Testis (tissue), 3 donors: ENCODE measurements around the gene MVD. TPM values are rescaled to one million over a fixed set of nuclear protein-coding genes. Genes with fewer than 3 reads are reported as not detected.

Source experiments
- DNase-seq: peaks from one replicate; pipeline ENCODE4 v3.0.0-alpha.2; 2019
- H3K27ac ChIP-seq, 2 donors: fragments of 200-600 bp; sonication (generic); one replicate each; pipeline ENCODE4 v1.5.1; 2019
- H3K27me3 ChIP-seq: fragments of 200-600 bp; sonication (generic); one replicate; pipeline ENCODE4 v1.5.1; 2019
- H3K36me3 ChIP-seq: fragments of 200-600 bp; sonication (generic); one replicate; pipeline ENCODE4 v1.5.1; 2017; ENCODE audit warnings: low read depth; ENCODE audit errors: missing control alignments
- H3K4me1 ChIP-seq: fragments of 200-600 bp; sonication (generic); one replicate; pipeline ENCODE4 v1.5.1; 2019
- H3K4me3 ChIP-seq, 2 donors: fragments of 200-600 bp; sonication (generic); one replicate each; pipeline ENCODE4 v1.5.1; 2017 to 2019
- H3K9me3 ChIP-seq: fragments of 200-600 bp; sonication (generic); one replicate; pipeline ENCODE4 v1.5.1; 2017
- CTCF ChIP-seq, 3 experiments: fragments of 450-650 bp in 2 of 3; fragments of 200-600 bp in 1 of 3; sonication (generic) in 1 of 3; IDR thresholded peaks; one replicate each; pipeline ENCODE4 v1.5.1; 2016 to 2019; ENCODE audit warnings: antibody characterized with exemption in 3 of 3, mild to moderate bottlenecking in 2 of 3, moderate library complexity in 1 of 3
- POLR2A ChIP-seq: fragments of 450-650 bp; IDR thresholded peaks from one replicate; pipeline ENCODE4 v1.6.1; 2017; ENCODE audit warnings: antibody characterized with exemption, mild to moderate bottlenecking, moderate library complexity
- WGBS, 2 donors: methylation state at CpG; one replicate each; pipeline ENCODE4 v1.1.5; 2018; 5-methylcytosine and 5-hydroxymethylcytosine counted together
- intact Hi-C: fragments of 100-400 bp; cut with DNase I; formaldehyde crosslinking; loops from one replicate; pipeline ENCODE4 v1.15.1; 2023; ENCODE audit warnings: low total_unique reads
- polyA plus RNA-seq: library from polyadenylated mRNA; stranded (reverse); fragments of 350-450 nt; fragmentation: Illumina TruSeq; extraction: RNeasy Lipid Tissue Mini Kit (QIAGEN cat#74804); gene quantifications from one replicate; pipeline ENCODE4 v1.2.3, GENCODE V29; 2014; ENCODE audit warnings: low read depth, low replicate concordance; ENCODE audit not compliant: insufficient read depth
- total RNA-seq, 2 donors: library from RNA; depleted of rRNA; stranded (reverse); fragments of >200 nt; gene quantifications; one replicate each; pipeline ENCODE4 v1.2.3, GENCODE V29; 2016

Gene MVD
- total and polyA plus RNA-seq, 3 donors from 2014 or later: 46.6 to 100 (median 56.1) TPM

GRCh38 chr16:88616736-88617135 is 46.2 kb downstream of the MVD start:
- peaks cover 20% of the 10 kb centered on the region for H3K4me1 ChIP-seq
- H3K4me3 ChIP-seq: no peak overlapping the region
- H3K27me3 ChIP-seq: no peaks in the 10 kb centered on the region
- intact Hi-C loops: no loop called here
- H3K36me3 ChIP-seq: no peaks in the 10 kb centered on the region
- H3K9me3 ChIP-seq: no peaks in the 10 kb centered on the region
- no peak for DNase-seq
- no peak for TF ChIP-seq CTCF (IDR thresholded peaks at IDR 0.05)
- TF ChIP-seq POLR2A: no peak
- no peak overlapping the region for H3K27ac ChIP-seq
- 95 to 96% methylated on average over 12 of the region's 12 CpGs for WGBS, 2 donors

- H3K9me3 ChIP-seq: no peaks in the 10 kb centered on the region
- H3K4me1 ChIP-seq: peaks cover 20% of the 10 kb centered on the region
- WGBS, 2 donors: 91 to 96% methylated on average over 10 to 13 of the region's 13 CpGs
- H3K36me3 ChIP-seq: no peaks in the 10 kb centered on the region
- DNase-seq: no peak
- TF ChIP-seq POLR2A: no peak
- no peak for TF ChIP-seq CTCF (IDR thresholded peaks at IDR 0.05)
- no peak overlapping the region for H3K4me3 ChIP-seq
- H3K27ac ChIP-seq: no peak overlapping the region
- H3K27me3 ChIP-seq: no peaks in the 10 kb centered on the region
- intact Hi-C loops: no loop called here
Measured at GRCh38 chr16:88616320-88616719, 46.6 kb downstream of the MVD start.

- H3K4me3 ChIP-seq: no peak overlapping the region
- intact Hi-C loops: no loop called here
- WGBS, 2 donors: 56 to 57% methylated on average over 19 of the region's 19 CpGs
- DNase-seq: no peak
- no peaks in the 10 kb centered on the region for H3K9me3 ChIP-seq
- H3K36me3 ChIP-seq: no peaks in the 10 kb centered on the region
- peaks cover 20% of the 10 kb centered on the region for H3K4me1 ChIP-seq
- H3K27me3 ChIP-seq: no peaks in the 10 kb centered on the region
- no peak overlapping the region for H3K27ac ChIP-seq
- TF ChIP-seq CTCF (IDR thresholded peaks at IDR 0.05) (no peak), POLR2A (no peak)
Measured at GRCh38 chr16:88614818-88615580, 47.9 kb downstream of the MVD start.

GRCh38 chr16:88613911-88614817 is 48.7 kb downstream of the MVD start:
- intact Hi-C loops: no loop called here
- Histone ChIP-seq H3K4me3 (no peak overlapping the region), H3K9me3 (no peaks in the 10 kb centered on the region), H3K36me3 (no peaks in the 10 kb centered on the region), H3K27me3 (no peaks in the 10 kb centered on the region), H3K4me1 (peaks cover 20% of the 10 kb centered on the region), H3K27ac (peak overlapping the region in 1 of 2 donors; percentile 9)
- peak; percentile 38 for DNase-seq
- TF ChIP-seq POLR2A: no peak
- no peak for TF ChIP-seq CTCF (IDR thresholded peaks at IDR 0.05)
- WGBS, 2 donors: 48 to 53% methylated on average over 17 to 19 of the region's 19 CpGs
